K562 (cell line): ENCODE results near the gene SRP72. TPM values are rescaled to one million over a fixed set of nuclear protein-coding genes. Genes with fewer than 3 reads are reported as not detected.

ENCODE experiments used
- ATAC-seq: fragments of 200-7000 bp; cut with Tn5 transposase; 3 replicates; pipeline ENCODE4 v1.9.1; 2020; ENCODE audit warnings: moderate library complexity
- BruUV-seq: library from RNA; stranded (reverse); fragments of 400-500 nt; replicated peaks from 2 replicates; lab custom pipeline; 2021; lab: Mats Ljungman, UMichigan
- CTCF ChIA-PET: fragments of 300-600 bp; formaldehyde crosslinking; extraction: SDS; loops from one replicate; lab custom pipeline; 2021; ENCODE audit warnings: low intra/inter-chr PET ratio; lab: Yijun Ruan, JAX
- POLR2A ChIA-PET: fragments of 300-600, 350-650 bp; sonication (Branson Sonifier 250); formaldehyde crosslinking; extraction: SDS; loops from one replicate; lab custom pipeline; 2021; ENCODE audit warnings: antibody characterized with exemption, inconsistent platforms; lab: Yijun Ruan, JAX
- DNase-seq, 4 experiments: peaks; one replicate each; pipeline versions ENCODE4 v3.0.0 to v3.0.0-alpha.2; 2011 to 2018; ENCODE audit warnings: low spot score in 3 of 4, mixed read lengths in 3 of 4; ENCODE audit errors: extremely low read depth in 1 of 4
- FAIRE-seq: peaks from 2 replicates; lab custom pipeline; 2011; peaks lifted over from hg19 to GRCh38; lab: Jason Lieb, UNC
- H2AFZ ChIP-seq: 2 replicates; pipeline ENCODE4 v1.6.0; 2011; ENCODE audit warnings: low read depth, low read length, control low read depth, inconsistent platforms
- H3K27ac ChIP-seq: fragments of 200-600 bp; 3 replicates; pipeline ENCODE4 v1.8.0; 2011; ENCODE audit warnings: low read depth, mild to moderate bottlenecking, control low read depth, inconsistent platforms, low read length, moderate library complexity, mixed read lengths; ENCODE audit errors: extremely low read depth
- H3K27me3 ChIP-seq, 2 experiments: fragments of 300-600 bp in 1 of 2; 2 replicates in 1 of 2; 3 replicates in 1 of 2; pipeline versions ENCODE4 v1.6.0 to v1.8.0; 2011; ENCODE audit warnings: inconsistent platforms in 2 of 2, low read length in 2 of 2, mild to moderate bottlenecking in 1 of 2, mixed read lengths in 1 of 2, moderate library complexity in 1 of 2; ENCODE audit not compliant: control insufficient read depth in 2 of 2, insufficient read depth in 2 of 2
- H3K36me3 ChIP-seq: fragments of 300-600 bp; 3 replicates; pipeline ENCODE4 v1.8.0; 2011; ENCODE audit warnings: mild to moderate bottlenecking, low read length, inconsistent platforms; ENCODE audit not compliant: control insufficient read depth, insufficient read depth
- H3K4me1 ChIP-seq, 2 experiments: fragments of 200-600 bp in 1 of 2; replicated peaks in 1 of 2; 2 replicates in 1 of 2; 3 replicates in 1 of 2; pipeline versions ENCODE4 v1.5.1 to v1.8.0; 2011; ENCODE audit warnings: inconsistent platforms in 2 of 2, low read length in 2 of 2, mild to moderate bottlenecking in 1 of 2, mixed read lengths in 1 of 2, moderate library complexity in 1 of 2; ENCODE audit not compliant: control insufficient read depth in 2 of 2, insufficient read depth in 2 of 2
- H3K4me2 ChIP-seq: 2 replicates; pipeline ENCODE4 v1.6.1; 2011; ENCODE audit warnings: low read length, control low read depth, inconsistent platforms, mixed read lengths; ENCODE audit not compliant: insufficient read depth
- H3K4me3 ChIP-seq: fragments of 200-600 bp; sonication (generic), shearing (Covaris generic); 2 replicates; pipeline ENCODE4 v1.5.1; 2016; ENCODE audit warnings: control low read depth, inconsistent platforms
- H3K79me2 ChIP-seq: fragments of 200-600 bp; 3 replicates; pipeline ENCODE4 v1.8.0; 2011; ENCODE audit warnings: low read length, inconsistent platforms; ENCODE audit not compliant: control insufficient read depth, insufficient read depth
- H3K9ac ChIP-seq, 2 experiments: 2 replicates each; pipeline versions ENCODE4 v1.6.0 to v1.6.1; 2011; ENCODE audit warnings: low read depth in 2 of 2, low read length in 2 of 2, control low read depth in 1 of 2, inconsistent platforms in 1 of 2, mild to moderate bottlenecking in 1 of 2, mixed read lengths in 1 of 2; ENCODE audit not compliant: insufficient read depth in 1 of 2
- H3K9me1 ChIP-seq: one replicate; pipeline ENCODE4 v1.6.0; 2011; ENCODE audit warnings: inconsistent platforms, mild to moderate bottlenecking, low read length, moderate library complexity; ENCODE audit not compliant: control insufficient read depth, insufficient read depth
- H3K9me3 ChIP-seq: replicated peaks from 2 replicates; pipeline ENCODE4 v1.5.1; 2011; ENCODE audit warnings: low read depth, low read length, inconsistent platforms; ENCODE audit not compliant: control insufficient read depth, insufficient read depth
- H4K20me1 ChIP-seq: replicated peaks from 2 replicates; pipeline ENCODE4 v1.6.1; 2011; ENCODE audit warnings: low read length, inconsistent platforms, mixed read lengths; ENCODE audit not compliant: control insufficient read depth, insufficient read depth
- EWSR1 ChIP-seq: fragments of 450-650 bp; IDR thresholded peaks from 2 replicates; pipeline ENCODE4 v1.6.1; 2018; ENCODE audit warnings: borderline replicate concordance, mild to moderate bottlenecking, low read depth, moderate library complexity; ENCODE audit not compliant: partially characterized antibody
- IRF2 ChIP-seq: sonication (generic); formaldehyde crosslinking; IDR thresholded peaks from 2 replicates; pipeline ENCODE4 v1.8.1; 2022; ENCODE audit warnings: mild to moderate bottlenecking, missing genetic modification reagents
- SNRNP70 ChIP-seq: fragments of 200-400 bp; formaldehyde crosslinking; optimal IDR thresholded peaks from 2 replicates; pipeline ENCODE3; 2017; ENCODE audit warnings: low read depth, low read length
- ZNF253 ChIP-seq: fragments of 250-450 bp; sonication (Bioruptor Pico); conservative IDR thresholded peaks from 2 replicates; pipeline ENCODE4 v1.6.1; 2021; ENCODE audit warnings: mild to moderate bottlenecking
- WGBS: fragments of 100-300 bp; shearing (Covaris generic); methylation state at CpG from one replicate; pipeline ENCODE4 v1.1.6; 2016; ENCODE audit warnings: low coverage, mixed read lengths; ENCODE audit not compliant: insufficient coverage; ENCODE audit errors: missing lambda C conversion rate; 5-methylcytosine and 5-hydroxymethylcytosine counted together
- in situ Hi-C: fragments of 300-500 bp; cut with MboI; formaldehyde crosslinking; loops from 4 replicates; pipeline ENCODE4 v1.15.0; 2018; ENCODE audit warnings: inconsistent platforms, mixed read lengths
- intact Hi-C: fragments of 100-400 bp; cut with micrococcal nuclease; formaldehyde crosslinking; loops from 2 replicates; pipeline ENCODE4 v1.14.2; 2022
- polyA plus RNA-seq, 8 experiments: library from polyadenylated mRNA; depleted of rRNA in 4 of 8; stranded (reverse) in 5 of 8; unstranded in 3 of 8; fragments of >200 nt; fragmentation: Nextera tagmentation in 2 of 8; fragmentation: Illumina TruSeq in 1 of 8; extraction: Ambion mirVana in 2 of 8; extraction: Trizol in 1 of 8; gene quantifications; 2 replicates each; pipeline versions ENCODE4 v1.2.1 to v1.2.3, GENCODE V29; 2011 to 2014; ENCODE audit warnings: inconsistent platforms in 1 of 8, missing spikeins in 1 of 8
- total RNA-seq, 7 experiments: library from RNA; depleted of rRNA in 6 of 7; stranded (reverse); fragments of >200 nt in 6 of 7; fragmentation: Illumina TruSeq in 2 of 7; extraction: Trizol in 2 of 7; gene quantifications; 2 replicates each; pipeline versions ENCODE4 v1.2.1 to v1.2.3, GENCODE V29; 2011 to 2021; ENCODE audit warnings: low replicate concordance in 1 of 7

Gene SRP72
- total and polyA plus RNA-seq, 9 of the 15 experiments (the other 6 are each of a cell fraction or from before 2014, with no cell fraction given): 124 to 341 (median 202) TPM

DNA sequence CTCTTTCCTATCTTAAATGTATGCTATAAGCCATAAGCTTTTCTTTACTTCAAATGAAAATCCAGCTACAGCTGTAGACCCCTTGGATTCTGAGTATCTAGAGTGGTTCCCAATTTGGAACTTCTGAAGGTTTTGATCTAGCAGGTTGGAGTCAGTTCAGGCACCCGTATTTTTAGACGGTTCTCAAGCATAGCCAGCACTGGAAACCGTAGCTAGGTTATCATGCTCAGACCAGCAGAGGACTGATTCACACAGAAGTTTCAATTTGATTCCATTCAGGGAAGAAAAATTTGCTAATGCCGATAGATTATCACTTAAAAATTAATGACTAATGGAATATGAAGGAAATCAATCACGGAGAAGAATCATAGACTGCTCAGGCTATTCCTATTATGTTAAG, 43.2 kb upstream of the SRP72 start:
- no peaks in the 10 kb centered on the region for H3K27me3 ChIP-seq
- no peak overlapping the region for H3K4me3 ChIP-seq
- ATAC-seq (peak; percentile 16; the same call in 1 of the 3 replicates), FAIRE-seq (no peak), DNase-seq (no peak)
- in situ Hi-C loops: no loop called here
- BruUV-seq: no TSS peak
- intact Hi-C loops: no loop called here
- H3K4me2 ChIP-seq: no peak overlapping the region
- no peak overlapping the region for H2AFZ ChIP-seq
- POLR2A ChIA-PET: interaction anchor here (0.6 to 2.1 kb wide), 5 partner anchors 12 to 236 kb away, joined by 3 to 10 read pairs (median 4); partner anchors contain the start of genes PAICS and PPAT
- 49% methylated on average over 5 of the region's 5 CpGs for WGBS
- 0 out of 4 replicates have a peak overlapping the region, but pooled peaks of 1 of the 2 experiments have one; percentile 8 for H3K9ac ChIP-seq
- no peaks in the 10 kb centered on the region for H3K9me3 ChIP-seq
- peaks cover 16% of the 10 kb centered on the region; the same call in 1 of the 2 replicates for H4K20me1 ChIP-seq
- peaks cover 0 to 9% of the 10 kb centered on the region in 2 experiments; a peak in 3 of 5 replicates for H3K4me1 ChIP-seq
- no peak overlapping the region for H3K27ac ChIP-seq
- no peaks in the 10 kb centered on the region for H3K9me1 ChIP-seq
- peaks cover 100% of the 10 kb centered on the region for H3K79me2 ChIP-seq
- peaks cover 45% of the 10 kb centered on the region; the same call in 2 of the 3 replicates for H3K36me3 ChIP-seq
- TF ChIP-seq EWSR1 (no peak), IRF2 (CRISPR knock-in tag) (no peak), SNRNP70 (no peak), ZNF253 (CRISPR knock-in tag) (no peak)
- CTCF ChIA-PET: interaction anchor here (1.1 to 1.6 kb wide), 2 partner anchors 120 to 376 kb away, joined by 5 to 6 read pairs; no protein-coding TSS in a partner anchor
